HL-60 (cell line): ENCODE data around the gene NEK10.

ENCODE experiments used
- DNase-seq, 2 experiments: peaks; one replicate each; pipeline ENCODE4 v3.0.0-alpha.2; 2010 to 2020; ENCODE audit warnings: low read depth in 1 of 2, low spot score in 1 of 2
- H3K27ac ChIP-seq: fragments of 250-450 bp; sonication (Bioruptor Pico); replicated peaks from 2 replicates; pipeline ENCODE4 v1.5.1; 2020; ENCODE audit warnings: mild to moderate bottlenecking, moderate library complexity
- H3K27me3 ChIP-seq: fragments of 250-450 bp; sonication (Bioruptor Pico); 2 replicates; pipeline ENCODE4 v1.5.1; 2021; ENCODE audit warnings: mild to moderate bottlenecking, moderate library complexity; ENCODE audit not compliant: insufficient read depth, poor library complexity, severe bottlenecking
- H3K4me3 ChIP-seq: replicated peaks from 2 replicates; pipeline ENCODE4 v1.5.1; 2011; ENCODE audit warnings: mild to moderate bottlenecking, control low read depth, low read length; ENCODE audit not compliant: insufficient read depth
- GABPA ChIP-seq: IDR thresholded peaks from 2 replicates; pipeline ENCODE4 v1.6.1; 2012; ENCODE audit warnings: low read depth
- POLR2AphosphoS5 ChIP-seq: IDR thresholded peaks from 2 replicates; pipeline ENCODE4 v1.6.1; 2012; ENCODE audit warnings: low read depth
- REST ChIP-seq: IDR thresholded peaks from 2 replicates; pipeline ENCODE4 v1.6.1; 2012; ENCODE audit warnings: low read depth; ENCODE audit not compliant: insufficient replicate concordance
- SPI1 ChIP-seq: IDR thresholded peaks from 2 replicates; pipeline ENCODE4 v1.6.1; 2012; ENCODE audit warnings: low read depth, mild to moderate bottlenecking, borderline replicate concordance
- TF ChIP-seq, protein P1 (sequence below): IDR thresholded peaks from one replicate; pipeline ENCODE4 v1.5.1; 2011; ENCODE audit warnings: low read length, control low read depth, inconsistent platforms; ENCODE audit not compliant: insufficient read depth

The NEK10 gene

DNA sequence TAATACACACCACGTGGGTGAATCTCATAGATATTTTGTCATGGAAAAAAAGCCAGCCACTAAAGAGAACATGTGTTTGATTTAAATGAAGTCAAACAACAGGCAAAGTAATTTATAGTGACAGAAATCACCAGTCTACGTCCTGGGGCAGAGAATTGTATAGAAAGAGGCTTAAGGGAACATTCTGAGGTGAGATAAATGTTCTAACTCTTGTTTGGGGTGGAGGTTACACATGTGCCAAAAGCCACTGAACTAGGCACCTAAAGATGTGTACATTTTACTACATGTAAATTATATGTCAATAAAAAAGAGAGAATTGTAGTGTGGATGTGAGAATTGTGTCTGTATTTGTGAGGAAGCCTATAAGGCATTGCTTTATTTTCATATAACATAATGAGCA is 184.9 kb downstream of the NEK10 start:
- no peak for DNase-seq
- TF ChIP-seq POLR2AphosphoS5 = no peak
- H3K27me3 ChIP-seq = no peaks in the 10 kb centered on the region
- H3K4me3 ChIP-seq = no peak overlapping the region
- H3K27ac ChIP-seq = no peak overlapping the region

- TF ChIP-seq SPI1 (peak; percentile 22; the same call in 1 of the 2 replicates), GABPA (no peak)
- H3K27me3 ChIP-seq = no peaks in the 10 kb centered on the region
- H3K4me3 ChIP-seq = no peak overlapping the region
- H3K27ac ChIP-seq = no peak overlapping the region
- DNase-seq = peak in 1 of 2 experiments; percentile 33
Measured at GRCh38 chr3:27176256-27176655, 192.9 kb downstream of the NEK10 start.

GRCh38 chr3:27174530-27174929 is 194.7 kb downstream of the NEK10 start:
- TF ChIP-seq, protein P1, sequence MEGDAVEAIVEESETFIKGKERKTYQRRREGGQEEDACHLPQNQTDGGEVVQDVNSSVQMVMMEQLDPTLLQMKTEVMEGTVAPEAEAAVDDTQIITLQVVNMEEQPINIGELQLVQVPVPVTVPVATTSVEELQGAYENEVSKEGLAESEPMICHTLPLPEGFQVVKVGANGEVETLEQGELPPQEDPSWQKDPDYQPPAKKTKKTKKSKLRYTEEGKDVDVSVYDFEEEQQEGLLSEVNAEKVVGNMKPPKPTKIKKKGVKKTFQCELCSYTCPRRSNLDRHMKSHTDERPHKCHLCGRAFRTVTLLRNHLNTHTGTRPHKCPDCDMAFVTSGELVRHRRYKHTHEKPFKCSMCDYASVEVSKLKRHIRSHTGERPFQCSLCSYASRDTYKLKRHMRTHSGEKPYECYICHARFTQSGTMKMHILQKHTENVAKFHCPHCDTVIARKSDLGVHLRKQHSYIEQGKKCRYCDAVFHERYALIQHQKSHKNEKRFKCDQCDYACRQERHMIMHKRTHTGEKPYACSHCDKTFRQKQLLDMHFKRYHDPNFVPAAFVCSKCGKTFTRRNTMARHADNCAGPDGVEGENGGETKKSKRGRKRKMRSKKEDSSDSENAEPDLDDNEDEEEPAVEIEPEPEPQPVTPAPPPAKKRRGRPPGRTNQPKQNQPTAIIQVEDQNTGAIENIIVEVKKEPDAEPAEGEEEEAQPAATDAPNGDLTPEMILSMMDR = no peak
- TF ChIP-seq POLR2AphosphoS5 (no peak), GABPA (no peak), REST (no peak), SPI1 (no peak)
- no peak overlapping the region for H3K27ac ChIP-seq
- no peaks in the 10 kb centered on the region for H3K27me3 ChIP-seq
- DNase-seq = no peak
- H3K4me3 ChIP-seq = no peak overlapping the region

GRCh38 chr3:27171113-27171512 is 198.1 kb downstream of the NEK10 start:
- Histone ChIP-seq H3K4me3 (no peak overlapping the region), H3K27me3 (no peaks in the 10 kb centered on the region), H3K27ac (peak overlapping the region; percentile 81)
- TF ChIP-seq, protein P1 = no peak
- TF ChIP-seq SPI1 (peak; percentile 83; the same call in 1 of the 2 replicates), GABPA (no peak), POLR2AphosphoS5 (no peak), REST (no peak)
- DNase-seq = peak; percentile 73 to 86

- Histone ChIP-seq H3K27ac (no peak overlapping the region), H3K4me3 (no peak overlapping the region), H3K27me3 (no peaks in the 10 kb centered on the region)
- no peak for DNase-seq
- TF ChIP-seq SPI1 = no peak
- no peak for TF ChIP-seq REST
- TF ChIP-seq, protein P1 = no peak
- no peak for TF ChIP-seq GABPA
- TF ChIP-seq POLR2AphosphoS5 = no peak
Measured at GRCh38 chr3:27166888-27167287, 202.3 kb downstream of the NEK10 start.
